ENCODE measurements around the gene RAMP1.
A peak's percentile ranks its signal among the peaks of the same experiment; 100 is the strongest.

RAMP1 gene

DNA sequence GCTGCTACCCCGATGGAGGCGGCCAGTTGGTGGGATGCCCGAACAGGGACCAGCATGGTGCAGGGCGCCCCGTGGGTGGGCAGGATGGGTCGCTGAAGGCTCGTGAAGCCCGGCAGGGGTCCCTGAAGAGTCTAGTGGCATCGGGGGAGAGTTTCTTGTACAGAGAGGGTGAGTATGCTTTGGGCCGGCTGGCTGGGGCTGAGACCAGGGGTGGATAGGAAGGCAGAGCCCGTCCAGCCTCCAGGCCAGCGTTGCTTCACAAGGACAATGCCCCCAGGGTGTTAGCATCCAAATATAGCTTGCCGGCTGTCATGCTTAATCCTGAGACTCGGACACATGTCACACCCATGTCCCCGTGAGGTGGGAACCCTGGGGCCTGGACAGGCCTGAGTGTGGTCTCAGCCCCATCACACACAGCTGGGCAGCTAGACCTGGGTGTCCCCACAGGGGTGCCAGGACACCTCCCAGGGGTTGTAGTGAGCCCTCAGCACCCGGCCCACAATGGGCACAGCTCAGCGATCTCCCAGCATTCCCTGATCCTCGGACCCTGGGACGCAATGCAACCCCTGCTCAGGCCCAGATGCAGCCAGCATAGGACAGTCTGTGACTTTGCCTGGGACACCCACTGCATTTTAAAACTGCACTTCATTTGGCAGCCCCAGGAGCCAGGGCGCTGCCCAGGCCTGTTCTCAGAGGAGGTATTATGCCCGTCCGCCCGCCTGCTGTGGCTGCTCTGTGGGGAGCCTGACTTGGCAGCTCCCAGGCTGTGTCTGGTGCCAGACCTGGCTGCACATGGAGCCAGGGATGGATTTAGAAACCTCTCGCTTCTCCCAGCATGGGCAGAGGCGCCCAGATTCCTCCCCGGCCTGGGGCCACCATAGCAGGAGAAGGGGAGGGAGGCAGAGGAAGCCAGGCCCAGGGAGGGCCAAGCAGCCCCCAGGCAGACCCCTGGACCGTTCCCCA lies 36.4 kb downstream of the RAMP1 start:
- DNase-seq: no peak

- no peak for DNase-seq
These were observed 37.1 kb downstream of the RAMP1 start for GRCh38 chr2:237896507-237896892.

GRCh38 chr2:237896956-237897355 lies 37.5 kb downstream of the RAMP1 start:
- DNase-seq: no peak

GRCh38 chr2:237898057-237898414 lies 38.6 kb downstream of the RAMP1 start:
- no peak for DNase-seq

- DNase-seq: no peak
These were observed 41.7 kb downstream of the RAMP1 start for GRCh38 chr2:237900891-237901831.

GRCh38 chr2:237901932-237902850 lies 42.8 kb downstream of the RAMP1 start:
- no peak for DNase-seq

GRCh38 chr2:237904831-237905599 lies 45.6 kb downstream of the RAMP1 start:
- peak; percentile 40 for DNase-seq

- no peak for DNase-seq
These were observed 47.7 kb downstream of the RAMP1 start for GRCh38 chr2:237907144-237907543.

GRCh38 chr2:237909075-237909695 lies 49.8 kb downstream of the RAMP1 start:
- DNase-seq: no peak

DNA sequence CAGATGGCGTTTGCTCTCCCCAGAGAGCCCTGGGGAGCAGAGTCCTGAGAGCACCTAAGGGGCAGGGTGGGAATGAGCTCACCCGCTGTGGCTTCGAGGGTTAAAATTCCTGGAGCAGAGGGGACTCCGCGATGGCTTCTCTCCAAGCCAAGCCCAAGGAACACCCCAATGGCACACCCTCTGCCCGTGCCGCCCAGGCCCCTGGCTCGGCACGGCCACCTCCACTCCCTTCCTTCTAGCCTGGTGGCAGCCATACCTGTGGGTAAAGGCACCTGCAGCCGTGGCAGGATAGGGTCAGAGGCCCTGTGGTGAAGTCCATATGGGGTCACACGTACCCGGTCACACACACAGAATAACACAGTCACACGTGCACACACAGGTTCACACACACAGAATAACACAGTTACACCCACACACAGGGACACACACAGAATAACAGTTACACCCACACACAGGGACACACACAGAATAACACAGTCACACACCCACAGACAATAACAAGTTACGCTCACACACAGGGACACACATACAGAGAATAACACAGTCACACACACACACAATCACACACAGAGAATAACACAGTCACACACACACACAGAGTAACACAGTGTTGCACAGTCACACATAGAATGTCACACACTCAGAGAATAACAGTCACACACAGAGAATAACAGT lies 50.5 kb downstream of the RAMP1 start:
- no peak for DNase-seq

- DNase-seq: no peak
These were observed 51.3 kb downstream of the RAMP1 start for GRCh38 chr2:237910576-237911362.

GRCh38 chr2:237911363-237912017 lies 52.1 kb downstream of the RAMP1 start:
- DNase-seq: no peak

DNA sequence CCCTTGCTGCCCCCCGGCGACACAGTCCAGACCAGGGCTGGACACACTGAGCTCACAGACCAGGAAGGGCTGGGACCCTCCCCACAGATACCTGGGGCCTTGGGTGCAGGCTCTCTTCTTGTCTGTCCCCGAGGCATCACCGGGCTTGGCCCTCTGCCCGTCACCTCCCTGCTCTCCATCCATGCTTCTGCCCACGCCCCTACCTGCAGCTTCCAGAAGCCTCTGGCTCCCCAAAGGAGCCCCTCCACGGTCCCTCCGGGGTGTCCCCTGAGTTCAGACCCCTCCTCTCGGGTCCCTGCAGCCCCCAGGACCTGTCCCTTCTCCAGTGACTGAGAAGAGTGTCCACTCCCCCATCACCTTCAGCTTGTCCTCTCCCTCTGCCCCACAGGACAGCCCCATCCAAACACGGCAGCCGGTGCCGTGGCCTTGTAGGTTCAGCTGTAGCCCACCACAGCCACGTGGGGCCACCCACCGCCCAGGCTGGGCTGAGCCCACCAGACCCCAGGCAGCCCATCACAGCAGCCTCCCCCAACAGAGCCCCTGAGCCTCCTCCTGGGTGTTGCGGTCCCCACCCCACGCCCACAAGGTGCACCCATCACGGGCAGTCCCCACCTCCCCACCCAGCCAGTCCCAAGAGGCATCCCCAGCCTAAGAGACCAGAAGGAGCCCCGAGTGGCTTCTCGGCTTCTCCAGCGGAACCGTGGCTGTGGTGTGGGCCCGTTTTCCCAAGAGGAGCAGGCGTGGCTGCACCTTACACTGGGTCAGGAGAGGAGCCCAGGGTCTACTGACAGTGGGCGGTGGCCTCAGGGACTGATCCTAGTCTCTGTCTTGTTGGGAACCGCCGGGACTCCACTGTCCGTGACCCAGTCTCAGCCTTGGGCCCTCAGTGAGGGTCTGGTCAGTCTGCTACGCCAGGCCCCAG lies 53.1 kb downstream of the RAMP1 start:
- no peak for DNase-seq

GRCh38 chr2:237913193-237913917 lies 53.9 kb downstream of the RAMP1 start:
- no peak for DNase-seq

DNA sequence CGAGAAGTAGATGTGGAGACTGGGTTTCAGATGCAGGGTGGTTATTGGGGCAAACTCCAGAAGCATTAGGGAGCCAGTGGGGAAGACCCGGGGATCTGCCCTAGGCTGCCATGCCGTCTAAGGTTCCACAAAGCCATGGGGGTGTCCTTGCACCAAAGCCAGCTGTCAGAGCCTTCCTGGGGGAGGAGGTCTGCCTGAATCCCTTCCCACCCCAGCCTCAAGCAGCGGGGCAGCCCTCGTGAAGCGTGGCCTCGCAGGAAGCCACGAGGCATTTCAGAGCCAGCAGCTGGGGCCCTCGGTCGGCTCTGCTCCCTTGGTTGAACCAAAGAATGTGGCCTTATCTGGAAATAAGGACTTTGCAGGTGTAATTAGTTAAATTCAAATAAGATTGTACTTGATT lies 56.2 kb downstream of the RAMP1 start:
- DNase-seq: no peak

DNA sequence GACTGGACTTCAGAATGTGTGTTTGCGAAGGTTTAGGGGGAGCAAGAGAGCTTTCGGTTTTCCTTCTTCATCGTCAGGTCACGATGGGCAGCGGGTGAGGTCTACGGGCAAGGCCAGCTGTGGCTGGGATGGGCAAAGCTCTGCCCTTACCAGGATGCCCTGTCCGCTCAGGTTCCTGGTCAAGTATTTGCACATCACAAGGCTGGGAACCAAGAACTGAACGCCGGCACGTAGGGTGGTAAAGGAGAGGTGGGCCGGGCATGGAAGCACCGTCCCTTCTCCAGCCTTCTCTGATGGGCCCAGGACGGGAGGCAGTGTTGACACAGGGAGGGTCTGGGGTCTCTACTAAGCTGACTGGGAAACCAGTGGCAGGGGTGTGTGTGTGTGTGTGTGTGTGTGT lies 56.9 kb downstream of the RAMP1 start:
- no peak for DNase-seq

Measured in fibroblast of skin of abdomen (primary cell).